ENCODE results near the gene TDO2.
"Not testable (repeated sequence)": the region's sequence is repeated elsewhere in the genome, so short reads cannot be mapped to it uniquely, and the experiment has no call there.

TDO2 gene

GRCh38 chr4:155906554-155907247 lies 3.2 kb downstream of the TDO2 start:
- in situ Hi-C loops (cut with MboI; ENCODE audit: low sequenced_read_pairs), result no loop called here

GRCh38 chr4:155907556-155907955 lies 4.1 kb downstream of the TDO2 start:
- in situ Hi-C loops (cut with MboI; ENCODE audit: low sequenced_read_pairs), result no loop called here

- in situ Hi-C loops (cut with MboI; ENCODE audit: low sequenced_read_pairs), result no loop called here
Observed at GRCh38 chr4:155908187-155909139, 5.0 kb downstream of the TDO2 start.

GRCh38 chr4:155909615-155910226 lies 6.2 kb downstream of the TDO2 start:
- in situ Hi-C loops (cut with MboI; ENCODE audit: low sequenced_read_pairs), result no loop called here

GRCh38 chr4:155911905-155912304 lies 8.4 kb downstream of the TDO2 start:
- in situ Hi-C loops (cut with MboI; ENCODE audit: low sequenced_read_pairs), result no loop called here

- in situ Hi-C loops (cut with MboI; ENCODE audit: low sequenced_read_pairs), result no loop called here
Observed at GRCh38 chr4:155914782-155915181, 11.3 kb downstream of the TDO2 start.

GRCh38 chr4:155921597-155921996 lies 18.1 kb downstream of the TDO2 start:
- in situ Hi-C loops (cut with MboI; ENCODE audit: low sequenced_read_pairs), result no loop called here

GRCh38 chr4:155924637-155925036 lies 21.1 kb downstream of the TDO2 start:
- in situ Hi-C loops (cut with MboI; ENCODE audit: low sequenced_read_pairs), result no loop called here

GRCh38 chr4:155929833-155930232 lies 26.3 kb downstream of the TDO2 start:
- in situ Hi-C loops (cut with MboI; ENCODE audit: low sequenced_read_pairs), result no loop called here

GRCh38 chr4:155930330-155930729 lies 26.8 kb downstream of the TDO2 start:
- in situ Hi-C loops (cut with MboI; ENCODE audit: low sequenced_read_pairs), result no loop called here

- in situ Hi-C loops (cut with MboI; ENCODE audit: low sequenced_read_pairs), result no loop called here
Observed at GRCh38 chr4:155931634-155932033, 28.1 kb downstream of the TDO2 start.

- in situ Hi-C loops (cut with MboI; ENCODE audit: low sequenced_read_pairs), result not testable (repeated sequence)
Observed at GRCh38 chr4:155934634-155935033, 31.1 kb downstream of the TDO2 start.

- in situ Hi-C loops (cut with MboI; ENCODE audit: low sequenced_read_pairs), result no loop called here
Observed at GRCh38 chr4:155935389-155935986, 32.0 kb downstream of the TDO2 start.

- in situ Hi-C loops (cut with MboI; ENCODE audit: low sequenced_read_pairs), result no loop called here
Observed at GRCh38 chr4:155941085-155941790, 37.7 kb downstream of the TDO2 start.

GRCh38 chr4:155941820-155942219 lies 38.3 kb downstream of the TDO2 start:
- in situ Hi-C loops (cut with MboI; ENCODE audit: low sequenced_read_pairs), result no loop called here

- in situ Hi-C loops (cut with MboI; ENCODE audit: low sequenced_read_pairs), result no loop called here
Observed at GRCh38 chr4:155943605-155944291, 40.3 kb downstream of the TDO2 start.

- in situ Hi-C loops (cut with MboI; ENCODE audit: low sequenced_read_pairs), result no loop called here
Observed at GRCh38 chr4:155944516-155944915, 41.0 kb downstream of the TDO2 start.

GRCh38 chr4:155946486-155946885 lies 43.0 kb downstream of the TDO2 start:
- in situ Hi-C loops (cut with MboI; ENCODE audit: low sequenced_read_pairs), result no loop called here

- in situ Hi-C loops (cut with MboI; ENCODE audit: low sequenced_read_pairs), result no loop called here
Observed at GRCh38 chr4:155948541-155948940, 45.0 kb downstream of the TDO2 start.

GRCh38 chr4:155950461-155950860 lies 47.0 kb downstream of the TDO2 start:
- in situ Hi-C loops (cut with MboI; ENCODE audit: low sequenced_read_pairs), result no loop called here
